Astrocyte of the cerebellum (primary cell): ENCODE results near the gene KLHL12.

Experiments
- DNase-seq: peaks from one replicate; pipeline ENCODE4 v3.0.0-alpha.2; 2011; ENCODE audit warnings: low read depth
- H3K4me3 ChIP-seq: 2 replicates; pipeline ENCODE4 v1.5.1; 2011; ENCODE audit warnings: mild to moderate bottlenecking, low read depth, low read length, moderate library complexity
- in situ Hi-C: cut with HindIII; loops from 2 replicates; pipeline ENCODE4 v1.10.0; 2017; ENCODE audit warnings: low sequenced_read_pairs
- TF ChIP-seq, protein P1 (sequence below): IDR thresholded peaks from 2 replicates; pipeline ENCODE4 v1.5.1; 2012; ENCODE audit warnings: low read length, low read depth, moderate library complexity, mild to moderate bottlenecking; ENCODE audit errors: missing control alignments

The KLHL12 gene

DNA sequence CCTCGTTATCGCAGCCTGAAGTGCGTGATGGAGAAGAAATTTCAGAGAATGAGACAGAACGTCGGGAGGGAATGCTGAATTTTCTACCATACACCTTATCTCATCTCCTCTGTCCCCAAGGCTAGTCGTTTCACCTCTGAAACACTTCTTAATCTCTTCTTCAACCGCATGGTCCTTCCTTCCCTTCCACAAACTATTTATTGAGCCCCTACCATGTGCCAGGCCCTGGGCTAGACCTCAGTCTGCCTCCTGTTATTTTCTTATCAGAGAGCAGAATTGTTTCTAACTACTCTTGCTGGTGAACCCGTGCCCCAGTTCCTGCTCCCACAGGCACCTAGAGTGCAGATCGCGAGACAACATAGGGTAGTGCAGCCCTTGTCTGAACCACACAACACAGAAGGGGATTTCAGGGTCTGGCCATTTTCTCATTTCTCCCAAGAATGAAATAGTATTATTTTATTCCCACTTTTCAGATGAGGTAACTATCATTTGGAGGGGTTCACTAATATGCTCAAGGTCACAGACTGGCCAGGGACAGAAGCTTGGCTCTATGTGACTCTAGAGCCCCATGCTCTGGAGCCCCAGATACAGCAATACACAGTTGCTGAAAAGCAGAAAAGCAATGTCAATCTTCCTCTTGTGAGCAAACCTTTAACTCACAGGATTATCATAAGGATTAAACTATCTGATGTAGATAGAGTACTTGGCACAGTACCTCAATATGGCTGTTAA, 31.7 kb upstream of the KLHL12 start:
- in situ Hi-C loops = no loop called here
- TF ChIP-seq, protein P1, sequence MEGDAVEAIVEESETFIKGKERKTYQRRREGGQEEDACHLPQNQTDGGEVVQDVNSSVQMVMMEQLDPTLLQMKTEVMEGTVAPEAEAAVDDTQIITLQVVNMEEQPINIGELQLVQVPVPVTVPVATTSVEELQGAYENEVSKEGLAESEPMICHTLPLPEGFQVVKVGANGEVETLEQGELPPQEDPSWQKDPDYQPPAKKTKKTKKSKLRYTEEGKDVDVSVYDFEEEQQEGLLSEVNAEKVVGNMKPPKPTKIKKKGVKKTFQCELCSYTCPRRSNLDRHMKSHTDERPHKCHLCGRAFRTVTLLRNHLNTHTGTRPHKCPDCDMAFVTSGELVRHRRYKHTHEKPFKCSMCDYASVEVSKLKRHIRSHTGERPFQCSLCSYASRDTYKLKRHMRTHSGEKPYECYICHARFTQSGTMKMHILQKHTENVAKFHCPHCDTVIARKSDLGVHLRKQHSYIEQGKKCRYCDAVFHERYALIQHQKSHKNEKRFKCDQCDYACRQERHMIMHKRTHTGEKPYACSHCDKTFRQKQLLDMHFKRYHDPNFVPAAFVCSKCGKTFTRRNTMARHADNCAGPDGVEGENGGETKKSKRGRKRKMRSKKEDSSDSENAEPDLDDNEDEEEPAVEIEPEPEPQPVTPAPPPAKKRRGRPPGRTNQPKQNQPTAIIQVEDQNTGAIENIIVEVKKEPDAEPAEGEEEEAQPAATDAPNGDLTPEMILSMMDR = no peak
- H3K4me3 ChIP-seq = peak overlapping the region; percentile 95
- no peak for DNase-seq

GRCh38 chr1:202957733-202958543, 30.9 kb upstream of the KLHL12 start, which contains the start of gene ADIPOR1:
ADIPOR1 (minus strand) TSS chr1:202958312; CDS start chr1:202951070, 7,242 bp downstream.
- TF ChIP-seq, protein P1 = no peak
- in situ Hi-C loops = no loop called here
- H3K4me3 ChIP-seq = peak within 1 kb of the TSS; percentile 95
- peak; percentile 57 for DNase-seq

- peak overlapping the region; percentile 95 for H3K4me3 ChIP-seq
- in situ Hi-C loops = no loop called here
- DNase-seq = no peak
- TF ChIP-seq, protein P1 = no peak
Measured at GRCh38 chr1:202956969-202957368, 29.9 kb upstream of the KLHL12 start.

DNA sequence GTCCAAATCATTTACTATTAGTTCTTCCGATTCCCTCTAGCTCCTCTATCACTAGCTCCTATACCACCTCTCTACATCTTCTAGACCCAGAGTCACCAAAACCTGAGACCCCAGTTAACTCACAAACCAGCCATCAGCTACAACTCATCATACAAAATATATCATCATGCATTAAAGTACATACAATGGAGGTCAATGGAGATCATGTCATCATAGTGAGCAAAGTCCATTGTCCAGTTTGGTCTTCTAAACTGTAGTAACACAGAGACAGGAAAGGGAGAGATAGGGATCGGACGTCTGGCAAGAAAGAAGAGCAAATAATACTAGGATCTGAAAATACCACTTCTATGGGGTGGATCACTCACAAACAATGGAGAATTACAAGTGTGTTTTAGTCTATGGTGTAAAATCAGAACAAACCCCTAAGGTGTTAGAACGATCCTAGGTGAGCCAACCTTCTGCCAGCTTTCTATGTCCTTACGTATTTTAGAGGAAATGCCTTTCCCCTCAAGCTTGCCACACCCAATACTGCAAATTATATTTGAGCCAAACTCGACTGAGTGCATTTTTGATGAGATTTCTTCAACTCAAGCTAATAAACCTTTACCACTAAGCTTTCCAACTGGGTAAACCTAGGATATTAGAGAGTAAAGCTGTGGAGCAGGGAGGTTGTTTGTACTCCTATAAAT, 27.2 kb upstream of the KLHL12 start:
- TF ChIP-seq, protein P1 = no peak
- in situ Hi-C loops = no loop called here
- no peak for DNase-seq
- no peak overlapping the region for H3K4me3 ChIP-seq

- TF ChIP-seq, protein P1 = no peak
- no peak overlapping the region for H3K4me3 ChIP-seq
- in situ Hi-C loops = no loop called here
- DNase-seq = no peak
Measured at GRCh38 chr1:202953392-202953791, 26.4 kb upstream of the KLHL12 start.

DNA sequence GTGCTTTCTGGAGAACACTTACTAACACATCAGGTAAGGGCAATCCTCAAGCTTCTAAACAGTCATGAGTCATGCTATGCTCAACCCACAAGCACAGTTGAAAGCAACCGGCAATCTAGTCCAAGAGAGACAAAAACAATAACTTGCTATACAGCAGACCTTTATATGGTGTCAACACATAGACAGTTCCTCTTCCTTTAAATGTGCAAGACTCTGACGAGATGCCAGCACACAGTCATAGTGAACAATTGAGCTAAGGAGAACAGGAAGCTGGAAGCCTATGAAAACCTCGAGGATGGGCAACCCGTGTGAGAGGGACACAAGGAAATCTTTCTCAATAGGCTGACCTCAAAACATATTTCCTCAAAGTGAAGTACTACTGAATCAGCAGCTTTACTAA, 25.8 kb upstream of the KLHL12 start:
- no peak overlapping the region for H3K4me3 ChIP-seq
- TF ChIP-seq, protein P1 = no peak
- DNase-seq = peak; percentile 6
- in situ Hi-C loops = no loop called here
